ENCODE measurements around the gene BAG1.

The BAG1 gene

GRCh38 chr9:33255471-33255870 lies 9.0 kb downstream of the BAG1 start:
- TF ChIP-seq, protein P1, sequence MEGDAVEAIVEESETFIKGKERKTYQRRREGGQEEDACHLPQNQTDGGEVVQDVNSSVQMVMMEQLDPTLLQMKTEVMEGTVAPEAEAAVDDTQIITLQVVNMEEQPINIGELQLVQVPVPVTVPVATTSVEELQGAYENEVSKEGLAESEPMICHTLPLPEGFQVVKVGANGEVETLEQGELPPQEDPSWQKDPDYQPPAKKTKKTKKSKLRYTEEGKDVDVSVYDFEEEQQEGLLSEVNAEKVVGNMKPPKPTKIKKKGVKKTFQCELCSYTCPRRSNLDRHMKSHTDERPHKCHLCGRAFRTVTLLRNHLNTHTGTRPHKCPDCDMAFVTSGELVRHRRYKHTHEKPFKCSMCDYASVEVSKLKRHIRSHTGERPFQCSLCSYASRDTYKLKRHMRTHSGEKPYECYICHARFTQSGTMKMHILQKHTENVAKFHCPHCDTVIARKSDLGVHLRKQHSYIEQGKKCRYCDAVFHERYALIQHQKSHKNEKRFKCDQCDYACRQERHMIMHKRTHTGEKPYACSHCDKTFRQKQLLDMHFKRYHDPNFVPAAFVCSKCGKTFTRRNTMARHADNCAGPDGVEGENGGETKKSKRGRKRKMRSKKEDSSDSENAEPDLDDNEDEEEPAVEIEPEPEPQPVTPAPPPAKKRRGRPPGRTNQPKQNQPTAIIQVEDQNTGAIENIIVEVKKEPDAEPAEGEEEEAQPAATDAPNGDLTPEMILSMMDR (IDR thresholded peaks at IDR 0.05; ENCODE audit: insufficient read depth, low read depth, low read length, missing control alignments) = no peak
- DNase-seq (ENCODE audit: low read depth) = peak; percentile 42
- no peak overlapping the region for H3K4me3 ChIP-seq (ENCODE audit: low read length)

GRCh38 chr9:33255014-33255413 lies 9.5 kb downstream of the BAG1 start:
- no peak overlapping the region for H3K4me3 ChIP-seq (ENCODE audit: low read length)
- no peak for DNase-seq (ENCODE audit: low read depth)
- TF ChIP-seq, protein P1 (IDR thresholded peaks at IDR 0.05; ENCODE audit: insufficient read depth, low read depth, low read length, missing control alignments) = no peak

GRCh38 chr9:33254211-33254610 lies 10.3 kb downstream of the BAG1 start:
- no peak for DNase-seq (ENCODE audit: low read depth)
- TF ChIP-seq, protein P1 (IDR thresholded peaks at IDR 0.05; ENCODE audit: insufficient read depth, low read depth, low read length, missing control alignments) = no peak
- H3K4me3 ChIP-seq (ENCODE audit: low read length) = no peak overlapping the region

- TF ChIP-seq, protein P1 (IDR thresholded peaks at IDR 0.05; ENCODE audit: insufficient read depth, low read depth, low read length, missing control alignments) = no peak
- H3K4me3 ChIP-seq (ENCODE audit: low read length) = no peak overlapping the region
- DNase-seq (ENCODE audit: low read depth) = peak; percentile 84
Observed at GRCh38 chr9:33250458-33250995, 14.0 kb downstream of the BAG1 start.

DNA sequence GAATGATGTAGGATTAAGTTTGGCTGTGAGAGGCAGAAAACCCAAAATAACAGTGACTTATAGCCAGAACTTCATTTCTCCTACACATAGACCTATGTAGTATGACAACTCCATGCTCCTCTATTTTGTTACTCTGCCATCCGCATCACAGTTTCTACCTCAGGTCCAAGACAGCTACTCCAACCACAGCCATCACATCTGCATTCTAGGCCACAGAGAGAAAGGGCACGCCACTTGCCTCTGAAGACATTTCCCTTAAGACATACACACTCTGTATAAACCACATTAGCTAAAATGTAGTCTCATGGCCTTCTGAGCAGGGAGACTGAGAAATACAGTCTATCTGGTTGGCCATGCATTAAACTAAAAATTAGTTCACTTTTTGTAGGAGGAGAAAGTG lies 14.5 kb downstream of the BAG1 start:
- TF ChIP-seq, protein P1 (IDR thresholded peaks at IDR 0.05; ENCODE audit: insufficient read depth, low read depth, low read length, missing control alignments) = no peak
- no peak overlapping the region for H3K4me3 ChIP-seq (ENCODE audit: low read length)
- DNase-seq (ENCODE audit: low read depth) = no peak

- H3K4me3 ChIP-seq (ENCODE audit: low read length) = no peak overlapping the region
- TF ChIP-seq, protein P1 (IDR thresholded peaks at IDR 0.05; ENCODE audit: insufficient read depth, low read depth, low read length, missing control alignments) = no peak
- no peak for DNase-seq (ENCODE audit: low read depth)
Observed at GRCh38 chr9:33249087-33249658, 15.3 kb downstream of the BAG1 start.

DNA sequence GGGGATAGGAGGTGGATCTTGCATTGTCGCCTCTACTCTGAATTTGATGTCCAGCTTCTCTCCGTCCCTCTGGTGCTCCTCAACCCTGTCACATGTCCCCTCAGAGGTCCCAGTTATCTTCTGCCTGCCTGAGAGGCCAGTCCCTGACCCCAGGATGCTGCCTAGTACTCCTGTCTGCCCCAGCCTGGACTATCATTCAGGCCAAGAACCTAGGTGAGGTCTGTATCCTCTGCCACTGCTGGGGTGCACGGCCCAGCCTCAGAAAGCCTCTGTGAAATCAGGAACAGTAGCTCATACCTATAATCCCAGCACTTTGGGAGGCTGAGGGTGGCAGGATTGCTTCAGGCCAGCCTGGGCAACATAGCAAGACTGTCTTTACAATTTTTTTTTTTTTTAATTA lies 15.9 kb downstream of the BAG1 start:
- TF ChIP-seq, protein P1 (IDR thresholded peaks at IDR 0.05; ENCODE audit: insufficient read depth, low read depth, low read length, missing control alignments) = no peak
- no peak overlapping the region for H3K4me3 ChIP-seq (ENCODE audit: low read length)
- no peak for DNase-seq (ENCODE audit: low read depth)

Data from epithelial cell of esophagus (primary cell).